GM08714 (cell line): ENCODE measurements around the gene SLC9A4.

Experiments used
- H3K4me3 ChIP-seq: fragments of 200-500 bp; sonication (Bioruptor generic); 2 replicates; pipeline ENCODE4 v1.5.1; 2014; ENCODE audit warnings: mild to moderate bottlenecking, low read length, inconsistent platforms
- ZNF274 ChIP-seq: IDR thresholded peaks from 2 replicates; pipeline ENCODE4 v1.6.1; 2012; ENCODE audit warnings: mild to moderate bottlenecking, low read depth, low read length

Gene SLC9A4

DNA sequence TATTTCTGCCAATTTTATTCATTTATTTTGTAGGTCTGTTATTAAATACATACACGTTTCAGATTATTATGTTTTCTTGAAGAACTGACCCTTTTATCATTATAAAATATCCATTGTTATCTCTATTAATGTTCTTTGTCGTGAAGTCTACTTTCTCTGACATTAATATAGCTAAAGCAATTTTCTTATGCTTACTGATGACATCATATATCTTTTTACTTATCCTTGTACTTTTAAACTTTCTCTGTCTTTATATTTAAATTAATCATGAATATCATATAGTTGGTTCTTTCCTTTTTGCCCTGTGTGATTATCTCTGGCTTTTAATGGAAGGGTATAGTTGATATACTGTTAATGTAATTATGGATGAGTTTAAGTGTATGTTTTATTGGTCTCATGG lies 109.8 kb downstream of the SLC9A4 start:
- TF ChIP-seq ZNF274, result no peak

More for the DNA sequence above, 109.8 kb downstream of the SLC9A4 start:
- H3K4me3 ChIP-seq, result no peak overlapping the region
